ACHN (cell line): ENCODE measurements around the gene ERGIC2.
A peak's percentile ranks its signal among the peaks of the same experiment; 100 is the strongest.
"Not testable (repeated sequence)": the region's sequence is repeated elsewhere in the genome, so short reads cannot be mapped to it uniquely, and the experiment has no call there.

Experiments
- DNase-seq: peaks from one replicate; pipeline ENCODE4 v3.0.0-alpha.2; 2015
- in situ Hi-C: cut with HindIII; loops from 2 replicates; pipeline ENCODE4 v1.10.0; 2017; ENCODE audit warnings: low sequenced_read_pairs, low pct_ligation_motif_present, low pct_unique_long_range_greater_than_20kb

Gene ERGIC2

GRCh38 chr12:29380536-29381523, at the start of gene ERGIC2:
Gene ERGIC2, minus strand, starts transcription at chr12:29381172. Its CDS starts 9,539 bp downstream, at chr12:29371633.
- DNase-seq, result peak; percentile 100
- in situ Hi-C loops, result no loop called here

- in situ Hi-C loops, result no loop called here
- no peak for DNase-seq
Measured at GRCh38 chr12:29430716-29431044, 49.7 kb upstream of the ERGIC2 start.

- in situ Hi-C loops, result no loop called here
- DNase-seq, result no peak
Measured at GRCh38 chr12:29429999-29430715, 49.2 kb upstream of the ERGIC2 start.

- DNase-seq, result peak; percentile 85
- in situ Hi-C loops, result no loop called here
Measured at GRCh38 chr12:29428633-29429032, 47.7 kb upstream of the ERGIC2 start.

GRCh38 chr12:29427964-29428363, 47.0 kb upstream of the ERGIC2 start:
- in situ Hi-C loops, result no loop called here
- peak; percentile 28 for DNase-seq

- DNase-seq, result no peak
- in situ Hi-C loops, result no loop called here
Measured at GRCh38 chr12:29426498-29426897, 45.5 kb upstream of the ERGIC2 start.

- DNase-seq, result no peak
- in situ Hi-C loops, result no loop called here
Measured at GRCh38 chr12:29425722-29426121, 44.8 kb upstream of the ERGIC2 start.

GRCh38 chr12:29416748-29417147, 35.8 kb upstream of the ERGIC2 start:
- no peak for DNase-seq
- in situ Hi-C loops, result no loop called here

GRCh38 chr12:29415111-29415510, 34.1 kb upstream of the ERGIC2 start:
- in situ Hi-C loops, result no loop called here
- DNase-seq, result no peak

- in situ Hi-C loops, result no loop called here
- no peak for DNase-seq
Measured at GRCh38 chr12:29414368-29414767, 33.4 kb upstream of the ERGIC2 start.

GRCh38 chr12:29405561-29405960, 24.6 kb upstream of the ERGIC2 start:
- DNase-seq, result no peak
- in situ Hi-C loops, result no loop called here

GRCh38 chr12:29403991-29404390, 23.0 kb upstream of the ERGIC2 start:
- in situ Hi-C loops, result no loop called here
- no peak for DNase-seq

GRCh38 chr12:29402437-29402836, 21.5 kb upstream of the ERGIC2 start:
- in situ Hi-C loops, result no loop called here
- no peak for DNase-seq

GRCh38 chr12:29398495-29398894, 17.5 kb upstream of the ERGIC2 start:
- in situ Hi-C loops, result no loop called here
- DNase-seq, result no peak

- no peak for DNase-seq
- in situ Hi-C loops, result no loop called here
Measured at GRCh38 chr12:29396774-29397173, 15.8 kb upstream of the ERGIC2 start.

GRCh38 chr12:29395356-29395755, 14.4 kb upstream of the ERGIC2 start:
- no peak for DNase-seq
- in situ Hi-C loops, result no loop called here

GRCh38 chr12:29390419-29390818, 9.4 kb upstream of the ERGIC2 start:
- DNase-seq, in situ Hi-C loops: not testable (repeated sequence)

GRCh38 chr12:29389295-29389919, 8.4 kb upstream of the ERGIC2 start:
- in situ Hi-C loops, result no loop called here
- no peak for DNase-seq

GRCh38 chr12:29386084-29386680, 5.2 kb upstream of the ERGIC2 start:
- in situ Hi-C loops, result not testable (repeated sequence)

More at GRCh38 chr12:29386084-29386680, 5.2 kb upstream of the ERGIC2 start:
- DNase-seq, result not testable (repeated sequence)
